ENCODE data around the gene DGKZ.

Gene DGKZ

GRCh38 chr11:46374815-46375214 lies 27.6 kb downstream of the DGKZ start:
- no peak for TF ChIP-seq CTCF (IDR thresholded peaks at IDR 0.05)

- TF ChIP-seq CTCF (IDR thresholded peaks at IDR 0.05), result no peak
Measured at GRCh38 chr11:46375392-46376101, 28.3 kb downstream of the DGKZ start.

GRCh38 chr11:46376258-46377050 lies 29.2 kb downstream of the DGKZ start:
- no peak for TF ChIP-seq CTCF (IDR thresholded peaks at IDR 0.05)

GRCh38 chr11:46377290-46377689 lies 30.0 kb downstream of the DGKZ start:
- TF ChIP-seq CTCF (IDR thresholded peaks at IDR 0.05), result no peak

- no peak for TF ChIP-seq CTCF (IDR thresholded peaks at IDR 0.05)
Measured at GRCh38 chr11:46377831-46378230, 30.6 kb downstream of the DGKZ start.

- no peak for TF ChIP-seq CTCF (IDR thresholded peaks at IDR 0.05)
Measured at GRCh38 chr11:46378296-46378695, 31.0 kb downstream of the DGKZ start.

GRCh38 chr11:46378811-46379481 lies 31.7 kb downstream of the DGKZ start:
- no peak for TF ChIP-seq CTCF (IDR thresholded peaks at IDR 0.05)

Measured in LNCAP (cell line).